ENCODE results near the gene PTOV1.
A peak's percentile ranks its signal among the peaks of the same experiment; 100 is the strongest.

Gene PTOV1

DNA sequence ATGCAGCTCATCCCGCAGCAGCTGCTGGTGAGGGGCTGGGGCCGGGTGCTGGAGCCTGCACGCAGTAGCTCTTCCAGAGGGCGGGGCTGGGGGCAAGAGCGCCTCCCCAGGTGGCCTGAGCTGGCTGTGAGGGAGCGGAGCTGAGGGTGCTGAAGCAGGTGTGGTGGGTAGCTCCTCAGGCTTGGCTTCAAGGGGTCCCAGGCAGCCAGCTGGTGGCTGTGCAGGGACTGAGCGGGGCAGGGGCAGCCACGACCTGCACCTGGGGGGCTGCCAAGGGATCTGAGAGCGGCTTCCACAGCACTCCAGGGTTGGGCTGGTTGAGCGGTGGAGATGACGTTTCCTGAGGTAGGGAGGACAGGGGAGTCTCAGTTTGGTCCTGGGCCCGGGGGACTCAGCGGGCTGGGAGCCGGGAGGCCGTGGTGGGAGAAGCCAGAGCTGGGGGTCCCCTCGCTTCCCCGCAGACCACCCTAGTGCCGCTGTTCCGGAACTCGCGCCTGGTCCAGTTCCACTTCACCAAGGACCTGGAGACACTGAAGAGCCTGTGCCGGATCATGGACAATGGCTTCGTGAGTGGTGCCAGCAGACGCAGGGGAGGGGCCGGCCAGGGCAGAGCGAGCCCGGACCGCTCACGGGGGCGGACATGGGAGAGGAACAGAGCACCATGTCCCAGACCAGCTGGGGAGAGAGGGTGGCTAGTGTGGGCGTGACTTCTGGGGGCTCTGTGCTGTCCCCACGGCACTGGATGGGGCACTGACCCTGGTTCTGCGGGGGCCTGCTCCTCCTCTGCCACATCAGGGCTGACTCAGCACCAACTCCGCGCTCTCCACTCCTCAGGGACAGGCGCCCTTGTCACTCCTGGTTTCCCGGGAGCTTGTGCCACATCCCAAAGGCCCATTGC lies 7.4 kb downstream of the PTOV1 start:
- H4K20me1 ChIP-seq (ENCODE audit: insufficient read depth, low read length): no peaks in the 10 kb centered on the region
- H3K4me3 ChIP-seq (ENCODE audit: low read depth, low read length, poor library complexity, severe bottlenecking): no peak overlapping the region
- no peaks in the 10 kb centered on the region for H3K9me3 ChIP-seq (ENCODE audit: low read length)
- H2AFZ ChIP-seq (ENCODE audit: low read length): no peak overlapping the region
- no peak overlapping the region for H3K9ac ChIP-seq (ENCODE audit: low read length)
- H3K9me2 ChIP-seq (ENCODE audit: low read depth, low read length): no peaks in the 10 kb centered on the region
- peaks cover 85% of the 10 kb centered on the region for H3K36me3 ChIP-seq (ENCODE audit: insufficient read depth, low read length)
- no peaks in the 10 kb centered on the region for H3K27me3 ChIP-seq (ENCODE audit: insufficient read depth, low read length)
- no peak for TF ChIP-seq EZH2 (IDR thresholded peaks at IDR 0.05; ENCODE audit: borderline replicate concordance, low read length)
- TF ChIP-seq, protein P1, sequence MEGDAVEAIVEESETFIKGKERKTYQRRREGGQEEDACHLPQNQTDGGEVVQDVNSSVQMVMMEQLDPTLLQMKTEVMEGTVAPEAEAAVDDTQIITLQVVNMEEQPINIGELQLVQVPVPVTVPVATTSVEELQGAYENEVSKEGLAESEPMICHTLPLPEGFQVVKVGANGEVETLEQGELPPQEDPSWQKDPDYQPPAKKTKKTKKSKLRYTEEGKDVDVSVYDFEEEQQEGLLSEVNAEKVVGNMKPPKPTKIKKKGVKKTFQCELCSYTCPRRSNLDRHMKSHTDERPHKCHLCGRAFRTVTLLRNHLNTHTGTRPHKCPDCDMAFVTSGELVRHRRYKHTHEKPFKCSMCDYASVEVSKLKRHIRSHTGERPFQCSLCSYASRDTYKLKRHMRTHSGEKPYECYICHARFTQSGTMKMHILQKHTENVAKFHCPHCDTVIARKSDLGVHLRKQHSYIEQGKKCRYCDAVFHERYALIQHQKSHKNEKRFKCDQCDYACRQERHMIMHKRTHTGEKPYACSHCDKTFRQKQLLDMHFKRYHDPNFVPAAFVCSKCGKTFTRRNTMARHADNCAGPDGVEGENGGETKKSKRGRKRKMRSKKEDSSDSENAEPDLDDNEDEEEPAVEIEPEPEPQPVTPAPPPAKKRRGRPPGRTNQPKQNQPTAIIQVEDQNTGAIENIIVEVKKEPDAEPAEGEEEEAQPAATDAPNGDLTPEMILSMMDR (IDR thresholded peaks at IDR 0.05; ENCODE audit: low read length): peak; percentile 41; the same call in 1 of the 2 replicates
- no peak overlapping the region for H3K4me2 ChIP-seq (ENCODE audit: low read length)
- H3F3A ChIP-seq (ENCODE audit: insufficient read depth, low read length): no peaks in the 10 kb centered on the region
- peak overlapping the region; percentile 66 for H3K27ac ChIP-seq (ENCODE audit: low read depth, low read length, poor library complexity, severe bottlenecking)
- H3K4me1 ChIP-seq (ENCODE audit: insufficient read depth, low read length, severe bottlenecking): peaks cover 37% of the 10 kb centered on the region
- H3K79me2 ChIP-seq (ENCODE audit: insufficient read depth, low read length): peaks cover 8% of the 10 kb centered on the region

DNA sequence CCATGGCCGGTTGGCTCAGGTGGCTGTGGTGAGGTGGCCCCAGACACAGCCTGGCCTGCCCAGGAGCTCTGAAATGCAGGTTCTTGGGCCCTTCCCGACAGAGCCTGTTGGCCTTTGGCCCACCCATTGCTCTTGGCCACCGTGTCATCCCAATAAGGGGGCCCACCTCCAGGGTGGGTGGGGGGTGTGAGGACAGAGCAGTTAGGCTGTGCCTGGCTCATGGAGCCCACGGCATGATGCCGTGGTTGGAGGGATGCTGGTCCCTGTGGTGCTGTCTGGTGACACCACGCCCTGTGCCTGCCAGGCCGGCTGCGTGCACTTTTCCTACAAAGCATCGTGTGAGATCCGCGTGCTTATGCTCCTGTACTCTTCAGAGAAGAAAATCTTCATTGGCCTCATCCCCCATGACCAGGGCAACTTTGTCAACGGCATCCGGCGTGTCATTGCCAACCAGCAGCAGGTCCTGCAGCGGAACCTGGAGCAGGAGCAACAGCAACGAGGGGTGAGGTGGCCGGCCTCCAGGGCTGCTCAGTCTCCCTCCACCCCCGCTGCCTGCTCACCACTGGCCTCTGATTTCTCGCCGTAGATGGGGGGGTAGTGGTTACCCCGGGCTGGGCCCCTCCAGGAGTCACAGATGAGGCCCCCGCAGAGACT lies 8.8 kb downstream of the PTOV1 start:
- Histone ChIP-seq H3K4me2 (ENCODE audit: low read length) (no peak overlapping the region), H3K4me1 (ENCODE audit: insufficient read depth, low read length, severe bottlenecking) (peaks cover 28% of the 10 kb centered on the region), H3K36me3 (ENCODE audit: insufficient read depth, low read length) (peaks cover 93% of the 10 kb centered on the region), H3K9me3 (ENCODE audit: low read length) (no peaks in the 10 kb centered on the region), H3K9ac (ENCODE audit: low read length) (no peak overlapping the region), H3K9me2 (ENCODE audit: low read depth, low read length) (no peaks in the 10 kb centered on the region), H3F3A (ENCODE audit: insufficient read depth, low read length) (no peaks in the 10 kb centered on the region), H3K27ac (ENCODE audit: low read depth, low read length, poor library complexity, severe bottlenecking) (no peak overlapping the region), H3K4me3 (ENCODE audit: low read depth, low read length, poor library complexity, severe bottlenecking) (no peak overlapping the region), H2AFZ (ENCODE audit: low read length) (no peak overlapping the region), H4K20me1 (ENCODE audit: insufficient read depth, low read length) (no peaks in the 10 kb centered on the region), H3K27me3 (ENCODE audit: insufficient read depth, low read length) (no peaks in the 10 kb centered on the region), H3K79me2 (ENCODE audit: insufficient read depth, low read length) (no peaks in the 10 kb centered on the region)
- no peak for TF ChIP-seq EZH2 (IDR thresholded peaks at IDR 0.05; ENCODE audit: borderline replicate concordance, low read length)
- TF ChIP-seq, protein P1 (IDR thresholded peaks at IDR 0.05; ENCODE audit: low read length): no peak

DNA sequence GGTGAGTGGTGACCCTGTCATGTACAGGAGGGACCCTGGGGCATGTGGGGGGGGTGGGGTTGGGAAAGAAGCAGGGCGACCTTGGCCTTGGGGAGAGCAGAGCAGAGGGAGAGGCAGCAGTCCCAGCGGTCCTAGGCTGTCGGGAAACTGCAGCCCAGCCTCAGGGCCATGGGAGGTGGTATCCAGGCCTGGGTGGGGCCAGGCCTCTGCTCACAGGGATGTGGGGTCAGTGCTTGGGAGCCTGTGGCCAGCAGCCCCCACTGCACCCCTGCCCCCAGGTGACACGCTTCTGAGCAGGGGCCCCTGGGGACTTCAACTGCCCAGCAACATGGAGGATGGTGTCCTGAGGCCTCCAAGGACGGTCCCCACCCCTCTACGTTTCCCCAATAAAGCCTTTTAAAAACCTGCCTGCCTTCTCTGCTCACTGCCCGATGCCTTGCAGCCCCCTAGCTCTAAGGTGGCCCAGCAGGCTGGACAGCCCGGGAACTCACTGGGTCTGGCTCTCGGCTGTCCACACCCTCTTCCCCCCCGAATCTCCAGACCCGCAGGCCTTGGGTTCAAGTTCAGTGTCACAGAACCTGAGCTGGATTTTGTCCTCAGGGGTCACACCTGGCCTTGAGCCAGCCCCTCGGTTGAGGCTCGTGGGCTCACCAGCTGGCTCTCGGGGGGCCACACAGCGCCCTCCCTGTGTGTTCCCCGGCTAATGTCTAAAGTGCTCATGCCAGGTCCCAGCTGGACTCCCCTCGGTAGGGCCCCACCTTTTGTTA lies 9.6 kb downstream of the PTOV1 start:
- Histone ChIP-seq H3K9me2 (ENCODE audit: low read depth, low read length) (no peaks in the 10 kb centered on the region), H2AFZ (ENCODE audit: low read length) (no peak overlapping the region), H3K36me3 (ENCODE audit: insufficient read depth, low read length) (peaks cover 89% of the 10 kb centered on the region), H3K4me3 (ENCODE audit: low read depth, low read length, poor library complexity, severe bottlenecking) (no peak overlapping the region), H3K79me2 (ENCODE audit: insufficient read depth, low read length) (no peaks in the 10 kb centered on the region), H3F3A (ENCODE audit: insufficient read depth, low read length) (no peaks in the 10 kb centered on the region), H3K27me3 (ENCODE audit: insufficient read depth, low read length) (no peaks in the 10 kb centered on the region), H3K9ac (ENCODE audit: low read length) (no peak overlapping the region), H3K9me3 (ENCODE audit: low read length) (no peaks in the 10 kb centered on the region), H3K27ac (ENCODE audit: low read depth, low read length, poor library complexity, severe bottlenecking) (peak overlapping the region; percentile 20), H3K4me2 (ENCODE audit: low read length) (no peak overlapping the region), H4K20me1 (ENCODE audit: insufficient read depth, low read length) (no peaks in the 10 kb centered on the region), H3K4me1 (ENCODE audit: insufficient read depth, low read length, severe bottlenecking) (peaks cover 31% of the 10 kb centered on the region)
- TF ChIP-seq, protein P1 (IDR thresholded peaks at IDR 0.05; ENCODE audit: low read length): no peak
- no peak for TF ChIP-seq EZH2 (IDR thresholded peaks at IDR 0.05; ENCODE audit: borderline replicate concordance, low read length)

Measured in OCI-LY1 (cell line).